ENCODE results near the gene STX4.

- TF ChIP-seq CTCF (IDR thresholded peaks at IDR 0.05) (no peak), POLR2A (IDR thresholded peaks at IDR 0.05) (no peak)
These were observed 44.4 kb downstream of the STX4 start for GRCh38 chr16:31077592-31078396.

All from breast epithelium (tissue), 3 donors.